MG63 (cell line): Measurements from ENCODE around the gene NELFCD. TPM values are rescaled to one million over a fixed set of nuclear protein-coding genes. Genes with fewer than 3 reads are reported as not detected.
"Not testable (repeated sequence)": the region's sequence is repeated elsewhere in the genome, so short reads cannot be mapped to it uniquely, and the experiment has no call there.

Experiments used
- DNase-seq: peaks from one replicate; pipeline ENCODE4 v3.0.0-alpha.2; 2020
- H3K27me3 ChIP-seq: fragments of 250-450 bp; sonication (Bioruptor Pico); 2 replicates; pipeline ENCODE4 v1.5.1; 2020; ENCODE audit warnings: mild to moderate bottlenecking, moderate library complexity
- H3K36me3 ChIP-seq: fragments of 250-450 bp; sonication (Bioruptor Pico); 2 replicates; pipeline ENCODE4 v1.5.1; 2020; ENCODE audit warnings: mild to moderate bottlenecking, moderate library complexity
- H3K4me3 ChIP-seq: fragments of 250-450 bp; sonication (Bioruptor Pico); 2 replicates; pipeline ENCODE4 v1.5.1; 2020; ENCODE audit warnings: mild to moderate bottlenecking, moderate library complexity
- H3K9me3 ChIP-seq: fragments of 250-450 bp; sonication (Bioruptor Pico); 2 replicates; pipeline ENCODE4 v1.5.1; 2020; ENCODE audit warnings: mild to moderate bottlenecking, moderate library complexity
- total RNA-seq: library from RNA; depleted of rRNA; stranded (reverse); fragments of >200 nt; shearing (Covaris generic); gene quantifications from 2 replicates; pipeline ENCODE4 v1.2.3, GENCODE V29; 2014; ENCODE audit warnings: low replicate concordance

Gene NELFCD
- total RNA-seq, 1 experiment from 2014 or later: 80.7 TPM

GRCh38 chr20:59025511-59025910 lies 44.5 kb downstream of the NELFCD start:
- no peak overlapping the region for H3K4me3 ChIP-seq
- peaks cover 75% of the 10 kb centered on the region for H3K36me3 ChIP-seq
- no peaks in the 10 kb centered on the region for H3K9me3 ChIP-seq
- no peaks in the 10 kb centered on the region for H3K27me3 ChIP-seq
- no peak for DNase-seq

- peaks cover 85% of the 10 kb centered on the region for H3K36me3 ChIP-seq
- H3K27me3 ChIP-seq: no peaks in the 10 kb centered on the region
- no peak for DNase-seq
- H3K4me3 ChIP-seq: no peak overlapping the region
- no peaks in the 10 kb centered on the region for H3K9me3 ChIP-seq
These were observed 46.1 kb downstream of the NELFCD start for GRCh38 chr20:59026904-59027740.

- Histone ChIP-seq H3K27me3 (no peaks in the 10 kb centered on the region), H3K9me3 (no peaks in the 10 kb centered on the region), H3K4me3 (no peak overlapping the region), H3K36me3 (peaks cover 84% of the 10 kb centered on the region)
- no peak for DNase-seq
These were observed 46.8 kb downstream of the NELFCD start for GRCh38 chr20:59027741-59028320.

- DNase-seq: no peak
- Histone ChIP-seq H3K36me3 (peaks cover 81% of the 10 kb centered on the region), H3K27me3 (no peaks in the 10 kb centered on the region), H3K9me3 (no peaks in the 10 kb centered on the region), H3K4me3 (no peak overlapping the region)
These were observed 47.8 kb downstream of the NELFCD start for GRCh38 chr20:59028812-59029211.

- no peak for DNase-seq
- peaks cover 75% of the 10 kb centered on the region for H3K36me3 ChIP-seq
- no peaks in the 10 kb centered on the region for H3K27me3 ChIP-seq
These were observed 50.0 kb downstream of the NELFCD start for GRCh38 chr20:59030911-59031563.

GRCh38 chr20:59031564-59032022 lies 50.5 kb downstream of the NELFCD start:
- no peak for DNase-seq
- H3K9me3 ChIP-seq: no peaks in the 10 kb centered on the region
- H3K36me3 ChIP-seq: peaks cover 75% of the 10 kb centered on the region
- H3K4me3 ChIP-seq: peak overlapping the region; percentile 91
- H3K27me3 ChIP-seq: no peaks in the 10 kb centered on the region

More at GRCh38 chr20:59030911-59031563, 50.0 kb downstream of the NELFCD start:
- Histone ChIP-seq H3K9me3 (no peaks in the 10 kb centered on the region), H3K4me3 (peak overlapping the region; percentile 91)

DNA sequence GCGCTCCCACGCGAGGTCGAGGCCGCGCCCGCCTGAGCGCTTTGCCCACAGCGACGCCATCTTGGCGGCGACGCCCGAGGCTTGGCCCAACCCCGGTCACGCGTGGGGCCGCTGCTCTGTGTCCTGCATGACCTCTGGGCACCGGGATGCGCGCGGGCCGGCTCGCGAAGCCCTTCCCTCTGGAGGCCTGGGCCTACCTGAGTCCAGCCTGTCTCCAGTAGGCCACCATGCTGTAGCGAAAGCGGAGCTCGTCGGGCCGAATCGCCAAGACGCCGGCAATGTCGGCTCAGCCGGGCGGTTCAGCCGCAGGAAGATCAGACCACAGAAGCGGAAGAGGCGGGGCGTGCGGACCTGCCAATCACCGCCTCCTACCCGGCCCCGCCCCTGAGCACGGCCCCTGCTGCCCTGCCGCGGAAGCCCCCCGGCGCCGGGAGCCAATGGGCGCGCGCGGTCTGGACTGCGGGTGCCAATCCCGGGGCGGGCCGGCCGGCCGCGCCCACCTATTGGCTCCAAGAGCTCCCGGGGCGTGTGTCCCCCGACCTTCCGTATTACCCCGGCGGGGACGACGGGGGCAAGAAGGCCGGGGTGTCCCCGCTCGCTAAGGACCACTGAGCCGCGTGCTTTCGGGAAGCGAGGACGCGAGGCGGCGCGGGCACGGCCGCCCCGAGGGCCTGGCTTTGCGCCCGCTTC lies 51.1 kb downstream of the NELFCD start, which contains the start of gene ATP5F1E:
Gene ATP5F1E, minus strand, starts transcription at position 313 of the 690 bp plus-strand sequence. Its CDS starts 84 bp downstream, at position 229.
- no peaks in the 10 kb centered on the region for H3K27me3 ChIP-seq
- H3K4me3 ChIP-seq: peak within 1 kb of the TSS; percentile 91
- no peaks in the 10 kb centered on the region for H3K9me3 ChIP-seq
- peak; percentile 97 for DNase-seq
- peaks cover 75% of the 10 kb centered on the region for H3K36me3 ChIP-seq

GRCh38 chr20:59032713-59033059 lies 51.6 kb downstream of the NELFCD start:
- Histone ChIP-seq H3K9me3 (no peaks in the 10 kb centered on the region), H3K27me3 (no peaks in the 10 kb centered on the region), H3K36me3 (peaks cover 75% of the 10 kb centered on the region), H3K4me3 (peak overlapping the region; percentile 91)
- peak; percentile 46 for DNase-seq

- Histone ChIP-seq H3K9me3 (no peaks in the 10 kb centered on the region), H3K4me3 (peak overlapping the region; percentile 91), H3K27me3 (no peaks in the 10 kb centered on the region), H3K36me3 (peaks cover 75% of the 10 kb centered on the region)
- no peak for DNase-seq
These were observed 52.0 kb downstream of the NELFCD start for GRCh38 chr20:59033093-59033492.

GRCh38 chr20:59033616-59034165 lies 52.6 kb downstream of the NELFCD start:
- H3K4me3 ChIP-seq: no peak overlapping the region
- H3K36me3 ChIP-seq: peaks cover 75% of the 10 kb centered on the region
- no peaks in the 10 kb centered on the region for H3K27me3 ChIP-seq
- no peak for DNase-seq
- no peaks in the 10 kb centered on the region for H3K9me3 ChIP-seq

DNA sequence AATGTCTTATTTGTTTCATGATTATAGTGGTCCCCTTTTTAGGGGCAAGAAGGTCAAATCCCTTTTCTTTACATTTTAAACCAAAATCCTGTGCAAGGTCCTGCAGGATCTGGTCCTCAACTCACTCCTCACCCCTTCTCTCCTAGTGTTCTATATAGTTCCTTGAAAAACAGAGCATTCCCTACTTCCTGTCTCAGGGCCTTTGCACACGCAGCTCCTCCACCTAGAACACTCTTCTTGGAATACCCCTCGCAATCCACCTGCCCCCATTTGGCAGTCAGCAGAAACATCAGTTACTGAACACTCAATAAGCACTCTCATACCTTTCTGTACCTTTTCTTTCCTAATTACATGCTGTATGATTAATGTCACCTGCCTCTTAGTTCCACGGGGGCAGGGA lies 54.3 kb downstream of the NELFCD start:
- no peaks in the 10 kb centered on the region for H3K27me3 ChIP-seq
- DNase-seq: no peak
- H3K36me3 ChIP-seq: peaks cover 66% of the 10 kb centered on the region
- no peaks in the 10 kb centered on the region for H3K9me3 ChIP-seq
- H3K4me3 ChIP-seq: no peak overlapping the region

DNA sequence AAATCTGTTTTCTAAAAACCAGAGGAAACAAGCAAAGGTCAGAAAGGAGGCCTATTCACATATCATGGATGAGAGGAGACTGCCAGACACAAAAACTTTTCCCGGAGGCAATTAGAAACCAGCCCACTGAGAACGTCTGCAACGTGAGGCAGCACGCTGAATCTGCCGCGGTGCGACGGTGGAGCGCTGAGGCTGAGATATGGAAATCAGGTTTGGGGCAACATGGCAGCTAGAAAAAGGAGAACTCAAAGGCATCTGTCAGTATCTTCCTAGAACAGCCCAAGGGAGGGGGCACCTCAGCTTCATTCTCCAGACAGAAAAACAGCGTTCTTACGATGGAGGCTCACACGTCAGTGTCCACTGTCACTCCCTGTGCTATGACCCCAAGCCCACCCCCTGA lies 56.3 kb downstream of the NELFCD start:
- no peak for DNase-seq
- no peak overlapping the region for H3K4me3 ChIP-seq
- H3K36me3 ChIP-seq: peaks cover 74% of the 10 kb centered on the region
- no peaks in the 10 kb centered on the region for H3K9me3 ChIP-seq
- no peaks in the 10 kb centered on the region for H3K27me3 ChIP-seq

DNA sequence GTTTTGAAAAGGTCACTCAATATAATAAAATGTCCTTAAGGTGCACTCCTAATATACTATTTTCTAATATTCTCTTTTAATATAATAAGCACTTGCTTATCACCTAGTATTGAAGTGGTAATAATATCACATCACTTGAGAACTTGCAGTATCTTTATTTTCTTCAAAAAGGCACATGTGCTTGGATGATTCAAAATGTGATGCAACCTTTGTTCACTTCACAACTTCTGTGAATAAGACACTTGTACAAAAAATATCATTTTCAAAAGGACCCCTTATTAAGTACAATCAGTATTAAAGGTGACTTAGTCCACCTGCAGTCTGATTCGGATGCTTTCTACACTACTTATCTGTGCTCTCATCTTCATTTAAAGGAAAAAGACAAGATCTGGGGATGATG lies 58.2 kb downstream of the NELFCD start:
- DNase-seq: no peak
- H3K4me3 ChIP-seq: peak overlapping the region; percentile 11
- H3K36me3 ChIP-seq: peaks cover 66% of the 10 kb centered on the region

GRCh38 chr20:59040667-59041066 lies 59.6 kb downstream of the NELFCD start:
- no peaks in the 10 kb centered on the region for H3K9me3 ChIP-seq
- H3K27me3 ChIP-seq: no peaks in the 10 kb centered on the region
- no peak for DNase-seq
- H3K4me3 ChIP-seq: peak overlapping the region; percentile 91
- peaks cover 57% of the 10 kb centered on the region for H3K36me3 ChIP-seq

More for the DNA sequence above, 58.2 kb downstream of the NELFCD start:
- Histone ChIP-seq H3K27me3 (no peaks in the 10 kb centered on the region), H3K9me3 (no peaks in the 10 kb centered on the region)

DNA sequence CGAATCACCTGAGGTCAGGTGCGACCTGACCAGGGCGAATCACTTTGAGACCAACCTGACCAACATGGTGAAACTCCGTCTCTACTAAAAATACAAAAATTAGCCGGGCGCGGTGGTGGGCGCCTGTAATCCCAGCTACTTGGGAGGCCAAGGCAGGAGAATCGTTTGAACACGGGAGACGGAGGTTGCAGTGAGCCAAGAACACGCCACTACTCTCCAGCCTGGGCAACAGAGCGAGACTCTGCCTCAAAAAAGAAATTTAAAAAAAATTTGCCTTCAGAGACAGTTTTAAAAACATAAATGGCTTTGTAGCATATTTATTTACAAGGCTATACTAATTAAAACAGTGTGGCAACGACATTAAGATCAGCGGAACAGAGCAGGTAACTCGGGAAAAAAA lies 60.4 kb downstream of the NELFCD start:
- not testable (repeated sequence) for H3K27me3 ChIP-seq, DNase-seq, H3K9me3 ChIP-seq
- Histone ChIP-seq H3K36me3 (peaks cover 49% of the 10 kb centered on the region), H3K4me3 (peak overlapping the region; percentile 91)

GRCh38 chr20:59042151-59042795 lies 61.2 kb downstream of the NELFCD start, which contains the start of gene PRELID3B:
TSS of gene PRELID3B (minus strand) at chr20:59042786. CDS start at chr20:59042730, 56 bp downstream.
- no peaks in the 10 kb centered on the region for H3K9me3 ChIP-seq
- H3K4me3 ChIP-seq: peak within 1 kb of the TSS; percentile 91
- H3K27me3 ChIP-seq: no peaks in the 10 kb centered on the region
- no peak for DNase-seq
- peaks cover 41% of the 10 kb centered on the region for H3K36me3 ChIP-seq
